ENCODE measurements around the gene DGCR8.

DGCR8 gene

GRCh38 chr22:20095521-20095920 lies 15.5 kb downstream of the DGCR8 start:
- TF ChIP-seq FOXP2 (optimal IDR thresholded peaks at IDR 0.05; ENCODE audit: control extremely low read depth, extremely low read length, insufficient read depth) (no peak), EZH2 (IDR thresholded peaks at IDR 0.05) (no peak), POLR2AphosphoS5 (IDR thresholded peaks at IDR 0.05; ENCODE audit: borderline replicate concordance, low read depth, low read length) (no peak)
- Histone ChIP-seq H3K27ac (no peak overlapping the region), H3K4me3 (no peak overlapping the region), H3K9ac (ENCODE audit: insufficient read length) (no peak overlapping the region), H3K9me3 (ENCODE audit: low read depth, low read length) (no peaks in the 10 kb centered on the region), H3K36me3 (ENCODE audit: insufficient read depth, low read length) (peaks cover 93% of the 10 kb centered on the region)
- DNase-seq (ENCODE audit: low read depth, low spot score), result no peak

GRCh38 chr22:20096574-20097420 lies 16.8 kb downstream of the DGCR8 start:
- Histone ChIP-seq H3K36me3 (ENCODE audit: insufficient read depth, low read length) (peaks cover 92% of the 10 kb centered on the region), H3K4me3 (no peak overlapping the region), H3K9me3 (ENCODE audit: low read depth, low read length) (no peaks in the 10 kb centered on the region), H3K9ac (ENCODE audit: insufficient read length) (no peak overlapping the region), H3K27ac (no peak overlapping the region)
- DNase-seq (ENCODE audit: low read depth, low spot score), result no peak
- TF ChIP-seq FOXP2 (optimal IDR thresholded peaks at IDR 0.05; ENCODE audit: control extremely low read depth, extremely low read length, insufficient read depth), result no peak
- TF ChIP-seq POLR2AphosphoS5 (IDR thresholded peaks at IDR 0.05; ENCODE audit: borderline replicate concordance, low read depth, low read length), result no peak
- no peak for TF ChIP-seq EZH2 (IDR thresholded peaks at IDR 0.05)

- Histone ChIP-seq H3K9me3 (ENCODE audit: low read depth, low read length) (no peaks in the 10 kb centered on the region), H3K27ac (no peak overlapping the region), H3K9ac (ENCODE audit: insufficient read length) (no peak overlapping the region), H3K36me3 (ENCODE audit: insufficient read depth, low read length) (peaks cover 87% of the 10 kb centered on the region), H3K4me3 (no peak overlapping the region)
- DNase-seq (ENCODE audit: low read depth, low spot score), result no peak
- TF ChIP-seq EZH2 (IDR thresholded peaks at IDR 0.05) (no peak), FOXP2 (optimal IDR thresholded peaks at IDR 0.05; ENCODE audit: control extremely low read depth, extremely low read length, insufficient read depth) (no peak), POLR2AphosphoS5 (IDR thresholded peaks at IDR 0.05; ENCODE audit: borderline replicate concordance, low read depth, low read length) (no peak)
Observed at GRCh38 chr22:20099099-20099711, 19.2 kb downstream of the DGCR8 start.

- H3K27ac ChIP-seq, result no peak overlapping the region
- no peaks in the 10 kb centered on the region for H3K9me3 ChIP-seq (ENCODE audit: low read depth, low read length)
- TF ChIP-seq FOXP2 (optimal IDR thresholded peaks at IDR 0.05; ENCODE audit: control extremely low read depth, extremely low read length, insufficient read depth) (no peak), POLR2AphosphoS5 (IDR thresholded peaks at IDR 0.05; ENCODE audit: borderline replicate concordance, low read depth, low read length) (no peak), EZH2 (IDR thresholded peaks at IDR 0.05) (no peak)
- no peak overlapping the region for H3K9ac ChIP-seq (ENCODE audit: insufficient read length)
- DNase-seq (ENCODE audit: low read depth, low spot score), result no peak
- H3K4me3 ChIP-seq, result no peak overlapping the region
- peaks cover 86% of the 10 kb centered on the region for H3K36me3 ChIP-seq (ENCODE audit: insufficient read depth, low read length)
Observed at GRCh38 chr22:20101638-20102037, 21.6 kb downstream of the DGCR8 start.

- Histone ChIP-seq H3K9me3 (ENCODE audit: low read depth, low read length) (no peaks in the 10 kb centered on the region), H3K9ac (ENCODE audit: insufficient read length) (no peak overlapping the region), H3K4me3 (no peak overlapping the region), H3K27ac (no peak overlapping the region), H3K36me3 (ENCODE audit: insufficient read depth, low read length) (peaks cover 86% of the 10 kb centered on the region)
- TF ChIP-seq EZH2 (IDR thresholded peaks at IDR 0.05) (no peak), POLR2AphosphoS5 (IDR thresholded peaks at IDR 0.05; ENCODE audit: borderline replicate concordance, low read depth, low read length) (no peak), FOXP2 (optimal IDR thresholded peaks at IDR 0.05; ENCODE audit: control extremely low read depth, extremely low read length, insufficient read depth) (no peak)
- no peak for DNase-seq (ENCODE audit: low read depth, low spot score)
Observed at GRCh38 chr22:20102203-20102780, 22.3 kb downstream of the DGCR8 start.

- no peak for TF ChIP-seq FOXP2 (optimal IDR thresholded peaks at IDR 0.05; ENCODE audit: control extremely low read depth, extremely low read length, insufficient read depth)
- DNase-seq (ENCODE audit: low read depth, low spot score), result no peak
- Histone ChIP-seq H3K4me3 (no peak overlapping the region), H3K27ac (no peak overlapping the region), H3K9me3 (ENCODE audit: low read depth, low read length) (no peaks in the 10 kb centered on the region), H3K9ac (ENCODE audit: insufficient read length) (no peak overlapping the region), H3K36me3 (ENCODE audit: insufficient read depth, low read length) (peaks cover 92% of the 10 kb centered on the region)
Observed at GRCh38 chr22:20105456-20106204, 25.6 kb downstream of the DGCR8 start.

GRCh38 chr22:20106205-20106848 lies 26.3 kb downstream of the DGCR8 start:
- H3K9me3 ChIP-seq (ENCODE audit: low read depth, low read length), result no peaks in the 10 kb centered on the region
- no peak overlapping the region for H3K9ac ChIP-seq (ENCODE audit: insufficient read length)
- no peak overlapping the region for H3K27ac ChIP-seq

More at GRCh38 chr22:20106205-20106848, 26.3 kb downstream of the DGCR8 start:
- peaks cover 85% of the 10 kb centered on the region for H3K36me3 ChIP-seq (ENCODE audit: insufficient read depth, low read length)
- DNase-seq (ENCODE audit: low read depth, low spot score), result no peak
- no peak overlapping the region for H3K4me3 ChIP-seq
- no peak for TF ChIP-seq POLR2AphosphoS5 (IDR thresholded peaks at IDR 0.05; ENCODE audit: borderline replicate concordance, low read depth, low read length)
- no peak for TF ChIP-seq FOXP2 (optimal IDR thresholded peaks at IDR 0.05; ENCODE audit: control extremely low read depth, extremely low read length, insufficient read depth)
- TF ChIP-seq EZH2 (IDR thresholded peaks at IDR 0.05), result no peak
